Stimulated activated CD8-positive, alpha-beta memory T cell treated with anti-CD3 and anti-CD28 coated beads, Interleukin-7, amount 100 ng/mL, for 24 hours (primary cell): ENCODE data around the gene LACTBL1.
A peak's percentile ranks its signal among the peaks of the same experiment; 100 is the strongest.
"Not testable (repeated sequence)": the region's sequence is repeated elsewhere in the genome, so short reads cannot be mapped to it uniquely, and the experiment has no call there.

Experiments used
- DNase-seq: peaks from one replicate; pipeline ENCODE4 v3.0.0-alpha.2; 2020; ENCODE audit warnings: low read depth

Gene LACTBL1

GRCh38 chr1:22972760-22973159 lies at the start of gene LACTBL1:
TSS of gene LACTBL1 (minus strand) at chr1:22972866. CDS start at chr1:22972316, 550 bp downstream.
- DNase-seq = no peak

GRCh38 chr1:23021834-23022233 lies 49.2 kb upstream of the LACTBL1 start:
- DNase-seq = no peak

DNA sequence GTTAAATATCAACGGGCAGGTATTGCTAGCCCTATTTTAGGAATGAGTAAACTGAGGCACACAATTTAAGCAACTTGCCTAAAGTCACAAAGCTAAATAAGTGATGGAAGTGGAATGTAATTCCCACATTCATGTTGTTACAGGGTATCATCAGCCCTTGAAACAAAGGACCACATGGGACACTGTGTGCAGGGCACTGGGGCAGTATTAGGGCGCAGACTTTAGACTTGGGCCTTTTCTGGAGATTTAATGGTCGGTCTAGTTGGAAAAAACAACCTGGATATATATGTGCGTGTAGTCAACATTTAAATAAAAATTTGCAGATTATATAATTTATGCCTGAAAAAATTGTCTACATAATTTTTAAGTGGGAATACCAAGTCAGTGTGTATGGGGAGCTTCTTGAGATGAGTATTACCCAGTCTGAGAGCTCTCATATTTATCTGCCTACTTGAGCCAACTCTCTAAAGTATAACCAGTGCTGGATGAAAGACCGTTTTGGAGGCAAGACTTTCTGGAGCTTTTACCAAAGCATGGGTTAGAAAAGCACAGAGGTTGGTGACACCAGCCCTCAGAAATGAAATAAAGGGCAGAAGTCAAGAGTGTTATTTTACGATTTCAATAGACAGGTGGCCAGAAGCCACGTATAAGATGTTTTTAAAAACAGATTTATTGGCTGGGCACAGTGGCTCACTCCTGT lies 48.2 kb upstream of the LACTBL1 start:
- no peak for DNase-seq

DNA sequence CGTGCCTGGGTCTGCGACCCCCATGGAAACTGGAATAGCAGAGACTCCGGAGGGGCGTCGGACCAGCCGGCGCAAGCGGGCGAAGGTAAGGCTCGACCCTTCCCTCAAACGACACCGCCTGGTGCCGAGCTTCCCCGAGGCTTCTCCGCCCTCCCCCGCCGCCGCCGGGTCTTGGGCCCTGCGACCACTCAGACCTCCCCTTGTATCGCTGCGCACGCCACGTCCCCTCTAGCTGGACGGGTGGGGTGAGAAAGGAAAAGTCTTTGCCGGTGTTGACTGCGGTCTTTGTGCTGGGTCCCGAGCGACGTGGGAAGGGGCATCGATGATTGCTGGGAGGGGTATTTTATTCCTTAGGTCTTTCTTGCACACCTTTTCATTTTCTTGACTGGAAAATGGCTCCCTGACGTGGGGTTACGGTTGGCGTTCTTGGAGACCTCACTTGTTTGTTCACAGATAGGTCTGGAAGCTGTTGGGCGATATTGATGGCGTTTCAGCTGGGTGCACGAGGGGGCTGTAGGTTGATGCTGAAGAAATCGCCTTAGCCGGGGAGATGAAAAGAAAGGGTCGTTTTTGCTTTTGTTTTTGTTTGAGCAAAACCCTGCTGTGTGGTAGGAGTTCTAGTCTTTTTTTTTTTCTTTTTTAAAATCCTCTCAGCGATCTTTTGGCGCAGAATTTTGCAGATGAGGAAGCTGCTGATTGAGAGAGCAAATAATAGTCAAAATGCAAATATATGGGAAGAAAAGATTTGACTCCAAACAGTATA lies 47.4 kb upstream of the LACTBL1 start:
- DNase-seq = no peak

GRCh38 chr1:23019094-23019862 lies 46.6 kb upstream of the LACTBL1 start, which contains the start of gene KDM1A:
TSS of gene KDM1A (plus strand) at chr1:23019468. CDS start at chr1:23019597, 129 bp downstream.
- DNase-seq = peak; percentile 91

DNA sequence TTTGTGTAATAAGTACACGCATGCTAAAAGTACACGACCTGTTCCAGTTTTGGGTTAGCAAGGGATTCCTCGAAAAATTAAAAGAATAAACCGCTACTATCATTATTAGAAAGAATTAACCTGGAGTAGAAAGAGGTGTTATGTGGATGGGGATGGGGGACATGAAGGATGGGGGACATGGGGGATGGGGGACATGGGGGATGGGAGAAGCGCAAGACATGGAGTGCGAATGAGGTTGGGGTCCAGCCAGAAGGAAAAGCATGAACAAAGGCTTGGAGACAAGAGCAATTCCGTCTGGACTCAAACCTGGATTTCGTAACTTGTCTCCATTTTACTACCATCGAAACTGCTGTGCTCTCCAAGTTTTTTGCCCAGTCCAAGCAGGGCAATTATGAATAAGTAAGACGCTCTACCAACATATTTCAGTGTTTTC lies 46.0 kb upstream of the LACTBL1 start:
- no peak for DNase-seq

DNA sequence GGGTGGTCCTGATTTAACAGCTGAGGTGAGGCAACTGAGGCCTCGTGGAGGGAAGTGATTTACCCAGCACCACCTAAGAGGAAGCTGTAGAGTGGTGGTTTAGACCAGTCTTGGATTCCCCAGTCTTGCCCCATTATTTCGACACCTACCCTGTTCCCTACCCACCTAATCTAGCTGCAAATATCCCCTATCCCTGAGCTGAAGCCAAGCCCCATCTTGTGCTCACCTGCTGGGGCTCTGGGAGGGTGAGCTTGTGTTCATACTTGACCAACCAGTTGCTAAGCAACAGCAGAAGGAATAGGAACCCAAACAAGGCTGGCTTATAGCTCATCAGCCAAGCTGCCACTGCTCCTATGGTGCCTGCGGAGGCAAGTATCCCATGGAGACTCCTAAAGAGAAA lies 41.0 kb upstream of the LACTBL1 start:
- no peak for DNase-seq

DNA sequence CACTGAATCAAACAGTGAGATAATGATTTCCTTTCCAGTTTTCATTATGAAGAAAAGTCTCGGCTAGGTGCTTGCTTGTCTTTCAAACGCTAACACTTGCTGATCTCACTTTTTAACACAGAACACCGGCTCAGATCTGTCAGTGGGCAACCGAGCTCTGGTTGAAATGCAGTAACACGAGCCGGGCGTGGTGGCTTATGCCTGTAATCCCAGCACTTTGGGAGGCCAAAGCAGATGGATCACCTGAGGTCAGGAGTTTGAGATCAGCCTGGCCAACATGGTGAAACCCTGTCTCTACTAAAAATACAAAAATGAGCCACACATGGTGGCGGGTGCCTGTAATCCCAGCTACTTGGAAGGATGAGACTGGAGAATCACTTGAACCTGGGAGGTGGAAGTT lies 37.4 kb upstream of the LACTBL1 start:
- not testable (repeated sequence) for DNase-seq

- no peak for DNase-seq
Observed at GRCh38 chr1:23008901-23009300, 36.2 kb upstream of the LACTBL1 start.

GRCh38 chr1:23007106-23007505 lies 34.4 kb upstream of the LACTBL1 start:
- no peak for DNase-seq

DNA sequence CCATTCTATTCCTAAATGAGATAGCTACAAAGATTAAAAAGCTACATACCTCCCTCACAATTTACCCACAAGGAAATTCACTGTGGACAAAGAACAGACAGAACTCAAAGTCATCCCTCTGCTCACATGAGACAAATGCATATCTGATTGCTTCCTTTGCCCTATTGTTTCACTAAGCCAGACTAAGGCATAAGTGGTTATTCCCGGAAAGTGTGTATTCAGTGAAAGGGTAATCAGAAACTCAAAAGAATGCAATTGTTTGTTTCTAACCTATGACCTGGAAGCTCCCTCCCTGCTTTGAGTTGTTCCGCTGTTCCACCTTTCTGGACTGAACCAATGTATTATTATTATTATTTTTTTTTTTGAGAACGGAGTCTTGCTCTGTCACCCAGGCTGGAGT lies 32.1 kb upstream of the LACTBL1 start:
- DNase-seq = not testable (repeated sequence)

DNA sequence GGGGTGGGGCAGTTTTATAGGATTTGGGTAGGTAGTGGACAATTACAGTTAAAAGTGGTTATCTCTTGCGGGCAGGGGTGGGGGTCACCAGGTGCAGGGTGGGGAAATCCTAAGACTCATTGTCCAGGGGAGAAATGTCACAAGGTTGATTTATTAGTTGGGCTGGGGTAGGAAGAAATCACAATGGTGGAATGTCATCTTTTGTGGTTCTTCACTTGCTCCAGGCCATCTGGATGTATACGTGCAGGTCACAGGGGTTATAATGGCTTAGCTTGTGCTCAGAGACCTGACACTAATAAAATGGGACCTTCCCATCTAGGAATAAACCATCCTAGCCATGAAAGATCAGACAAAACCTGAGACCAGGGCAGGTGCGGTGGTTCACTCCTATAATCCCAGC lies 31.4 kb upstream of the LACTBL1 start:
- DNase-seq = no peak

GRCh38 chr1:23002218-23002617 lies 29.6 kb upstream of the LACTBL1 start:
- DNase-seq = not testable (repeated sequence)

DNA sequence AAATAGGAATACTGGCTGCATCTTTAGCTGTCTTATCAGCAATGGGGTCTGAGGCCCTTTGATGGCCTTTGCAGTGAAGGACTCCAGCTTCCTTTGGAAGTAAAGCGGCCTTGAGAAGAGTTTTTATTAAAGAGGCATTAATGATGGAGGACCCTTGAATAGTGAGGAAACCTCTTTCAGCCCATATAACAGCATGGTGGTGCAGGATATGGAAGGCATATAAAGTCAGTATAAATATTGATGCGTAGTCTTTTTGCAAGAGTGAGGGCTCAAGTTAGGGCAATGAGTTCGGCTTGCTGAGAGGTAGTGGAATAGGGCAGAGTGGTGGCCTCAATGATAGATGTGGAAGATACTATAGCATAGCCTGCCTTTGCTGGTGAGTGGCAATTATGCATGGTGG lies 27.5 kb upstream of the LACTBL1 start:
- DNase-seq = not testable (repeated sequence)

GRCh38 chr1:22997528-22997927 lies 24.9 kb upstream of the LACTBL1 start:
- not testable (repeated sequence) for DNase-seq

- no peak for DNase-seq
Observed at GRCh38 chr1:22995774-22996173, 23.1 kb upstream of the LACTBL1 start.

DNA sequence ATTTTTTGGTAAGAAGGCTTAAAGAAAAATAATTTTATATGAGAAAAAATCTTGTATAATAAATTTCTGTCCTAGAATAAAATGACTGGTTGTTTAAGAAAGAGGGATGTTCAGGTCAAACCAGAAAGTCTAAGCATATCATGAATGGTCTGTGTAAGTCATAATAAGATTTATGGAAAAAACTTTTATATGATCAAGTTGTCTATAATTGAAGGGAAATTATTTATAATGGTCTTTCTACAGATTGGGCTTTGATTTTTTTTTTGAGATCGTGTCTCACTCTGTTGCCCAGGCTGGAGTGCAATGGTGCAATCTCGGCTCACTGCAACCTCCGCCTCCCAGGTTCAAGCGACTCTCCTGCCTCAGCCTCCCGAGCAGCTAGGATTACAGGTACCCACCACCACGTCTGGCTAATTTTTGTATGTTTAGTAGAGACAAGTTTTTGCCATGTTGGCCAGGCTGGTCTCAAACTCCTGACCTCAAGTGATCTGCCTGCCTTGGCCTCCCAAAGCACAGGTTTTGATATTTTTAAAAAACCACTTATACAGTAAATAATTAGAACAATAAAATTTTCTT lies 20.6 kb upstream of the LACTBL1 start:
- DNase-seq = not testable (repeated sequence)

DNA sequence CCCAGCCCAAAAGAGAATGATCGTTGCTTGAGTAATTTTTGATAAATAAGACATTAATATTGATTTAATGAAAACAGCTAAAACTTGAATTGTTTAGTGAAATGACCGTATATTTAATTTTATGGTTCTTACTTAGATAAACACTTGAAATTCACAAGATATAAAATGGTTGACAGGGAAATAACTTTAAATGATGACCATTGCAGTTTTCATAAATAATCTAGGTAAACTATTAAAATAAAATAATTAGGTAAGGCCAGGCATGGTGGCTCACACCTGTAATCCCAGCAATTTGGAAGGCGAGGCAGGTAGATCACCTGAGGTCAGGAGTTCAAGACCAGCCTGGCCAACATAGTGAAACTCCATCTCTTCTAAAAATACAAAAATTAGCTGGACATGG lies 19.7 kb upstream of the LACTBL1 start:
- DNase-seq = not testable (repeated sequence)

GRCh38 chr1:22983944-22984343 lies 11.3 kb upstream of the LACTBL1 start:
- DNase-seq = no peak

DNA sequence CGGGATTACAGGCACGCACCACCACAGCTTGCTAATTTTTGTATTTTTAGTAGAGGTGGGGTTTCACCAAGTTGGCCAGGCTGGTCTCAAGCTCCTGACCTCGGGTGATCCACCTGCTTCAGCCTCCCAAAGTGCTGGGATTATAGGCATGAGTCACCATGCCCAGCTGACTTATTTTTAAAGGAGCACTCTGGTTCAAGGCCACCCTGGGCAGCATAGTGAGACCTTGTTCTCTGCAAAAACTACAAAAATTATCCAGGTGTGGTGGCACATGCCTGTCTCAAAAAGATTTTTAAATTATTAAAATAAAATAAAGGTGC lies 7.8 kb upstream of the LACTBL1 start:
- not testable (repeated sequence) for DNase-seq

DNA sequence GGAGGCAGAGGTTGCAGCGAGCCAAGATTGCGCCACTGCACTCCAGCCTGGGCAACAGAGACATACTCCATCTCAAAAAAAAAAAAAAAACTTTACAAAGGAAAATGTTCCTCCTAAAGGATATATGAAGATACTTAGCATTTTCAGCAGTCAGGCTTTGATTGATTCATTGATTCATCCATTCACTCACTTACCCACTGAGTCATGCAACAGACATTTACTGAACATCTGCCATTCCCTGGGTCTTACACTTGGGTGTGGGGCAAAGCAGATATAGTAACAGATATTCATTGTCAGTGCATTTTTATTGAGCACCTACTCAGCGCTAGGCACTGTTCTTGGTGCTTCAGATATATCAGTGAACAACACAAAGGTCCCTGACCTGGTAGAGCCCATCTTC lies 5.6 kb upstream of the LACTBL1 start:
- DNase-seq = no peak

- peak; percentile 15 for DNase-seq
Observed at GRCh38 chr1:22976461-22977243, 4.0 kb upstream of the LACTBL1 start.
